CD4-positive, alpha-beta T cell treated with Interleukin-1 beta for 1 hour (primary cell): ENCODE data around the gene EXTL1.

Experiments
- DNase-seq, 2 donors: peaks; one replicate each; pipeline ENCODE4 v3.0.0-alpha.2; 2020 to 2022

Gene EXTL1

DNA sequence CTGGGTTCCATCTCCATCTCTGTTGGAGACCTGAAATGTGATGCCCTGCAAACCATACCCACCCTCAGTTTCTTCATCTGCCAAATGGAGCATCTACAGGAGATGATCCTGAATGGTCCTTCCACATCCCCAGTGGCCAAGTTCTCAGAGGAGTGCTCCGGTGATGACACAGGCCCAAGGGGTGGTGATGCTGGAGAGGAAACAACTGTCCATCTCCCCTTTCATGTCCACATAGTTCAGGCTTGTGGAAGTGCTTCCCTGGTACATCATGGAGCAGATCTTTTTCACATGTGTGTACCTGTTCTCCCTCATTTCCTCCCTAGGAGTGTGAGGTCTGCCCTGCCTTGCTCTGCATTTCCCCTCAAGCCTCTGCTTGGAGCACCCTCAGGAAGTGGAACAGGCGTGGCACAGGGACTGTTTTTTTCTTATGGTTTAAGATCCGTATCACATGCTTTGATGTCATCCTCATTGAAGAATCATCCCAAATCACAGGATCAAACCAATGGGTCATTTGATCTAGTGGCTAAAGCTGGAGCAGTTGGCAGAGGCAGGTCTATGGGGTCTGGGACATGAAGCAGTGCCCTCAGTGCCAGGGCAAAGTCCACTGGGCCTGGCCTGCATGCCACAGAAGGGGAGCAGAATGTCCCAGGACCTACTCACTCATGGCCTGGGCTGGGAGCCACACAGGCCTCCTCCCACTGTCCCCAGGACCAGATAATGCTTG, 54.0 kb downstream of the EXTL1 start:
- DNase-seq = no peak

DNA sequence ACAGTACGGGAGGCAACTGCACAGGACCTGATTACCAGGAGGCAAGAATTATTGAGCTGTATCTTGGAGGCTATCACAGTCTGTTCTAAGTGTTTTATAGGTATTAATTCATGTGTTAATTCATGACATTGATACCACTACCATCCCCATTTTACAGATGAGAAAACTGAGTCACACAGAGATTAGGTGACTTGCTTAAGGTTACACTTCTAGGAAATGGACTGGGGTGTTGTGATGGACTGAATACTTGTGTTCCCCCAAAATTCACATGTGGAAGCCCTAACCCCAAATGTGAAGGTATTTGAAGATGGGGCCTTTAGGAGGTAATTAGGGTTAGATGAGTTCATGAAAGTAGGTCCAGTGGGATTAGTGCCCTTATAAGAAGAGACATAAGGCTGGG, 55.9 kb downstream of the EXTL1 start:
- DNase-seq = no peak

DNA sequence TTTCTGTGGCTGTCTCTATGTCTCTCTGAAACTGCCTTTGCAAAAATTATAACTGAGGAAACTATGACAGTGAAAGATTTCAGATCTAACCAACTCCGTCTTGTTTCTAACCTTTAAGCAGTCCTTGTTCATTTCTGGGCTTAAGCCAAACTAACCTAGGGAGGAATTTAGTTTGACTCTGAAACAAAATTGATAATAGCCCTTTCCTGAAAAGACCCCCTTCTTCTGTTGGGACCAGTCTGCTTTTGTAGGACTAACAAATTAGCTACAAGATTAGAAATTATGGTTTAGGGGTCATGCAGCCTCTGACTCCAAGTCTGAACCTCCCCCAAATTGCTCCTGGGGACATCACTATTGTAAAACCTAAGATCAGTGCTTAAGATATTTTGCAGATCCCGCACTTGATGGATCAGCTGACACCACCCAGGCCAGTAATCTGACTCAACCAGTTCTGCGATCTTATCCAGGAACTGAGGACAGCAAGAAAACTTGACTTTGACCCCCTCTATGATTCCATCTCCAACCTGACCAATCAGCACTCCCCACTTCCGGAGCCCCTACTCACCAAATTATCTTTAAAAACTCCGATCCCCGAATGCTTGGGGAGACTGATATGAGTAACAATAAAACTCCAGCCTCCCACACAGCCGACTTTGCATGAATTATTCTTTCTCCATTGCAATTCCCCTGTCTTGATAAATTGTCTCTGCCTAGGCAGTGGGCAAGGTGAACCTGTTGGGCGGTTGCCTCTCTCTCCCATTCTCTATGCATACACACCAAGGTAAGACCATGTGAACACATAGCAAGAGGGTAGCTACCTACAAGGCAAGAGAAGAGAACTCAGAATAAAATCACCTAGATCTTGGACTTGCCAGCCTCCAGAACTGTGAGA, 57.0 kb downstream of the EXTL1 start:
- DNase-seq = no peak

DNA sequence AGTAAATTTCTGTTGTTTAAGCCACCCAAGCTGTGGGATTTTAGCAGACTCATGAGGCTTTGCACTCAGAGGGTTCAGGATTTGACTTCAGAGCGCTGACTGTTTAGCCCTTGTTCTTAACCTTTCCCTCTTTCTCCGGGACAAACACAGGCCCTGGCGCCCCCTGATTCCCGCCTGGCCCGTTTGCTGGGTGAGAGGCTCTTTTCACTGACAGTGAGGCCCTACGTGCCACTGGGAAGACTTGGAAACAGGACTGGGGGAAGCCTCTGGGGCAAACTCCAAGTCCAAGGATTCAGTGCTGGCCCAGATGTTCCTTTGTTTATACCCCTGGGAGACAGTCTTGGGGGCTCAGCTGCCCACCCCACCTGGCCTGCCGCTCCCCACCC, 57.6 kb downstream of the EXTL1 start:
- DNase-seq = no peak

DNA sequence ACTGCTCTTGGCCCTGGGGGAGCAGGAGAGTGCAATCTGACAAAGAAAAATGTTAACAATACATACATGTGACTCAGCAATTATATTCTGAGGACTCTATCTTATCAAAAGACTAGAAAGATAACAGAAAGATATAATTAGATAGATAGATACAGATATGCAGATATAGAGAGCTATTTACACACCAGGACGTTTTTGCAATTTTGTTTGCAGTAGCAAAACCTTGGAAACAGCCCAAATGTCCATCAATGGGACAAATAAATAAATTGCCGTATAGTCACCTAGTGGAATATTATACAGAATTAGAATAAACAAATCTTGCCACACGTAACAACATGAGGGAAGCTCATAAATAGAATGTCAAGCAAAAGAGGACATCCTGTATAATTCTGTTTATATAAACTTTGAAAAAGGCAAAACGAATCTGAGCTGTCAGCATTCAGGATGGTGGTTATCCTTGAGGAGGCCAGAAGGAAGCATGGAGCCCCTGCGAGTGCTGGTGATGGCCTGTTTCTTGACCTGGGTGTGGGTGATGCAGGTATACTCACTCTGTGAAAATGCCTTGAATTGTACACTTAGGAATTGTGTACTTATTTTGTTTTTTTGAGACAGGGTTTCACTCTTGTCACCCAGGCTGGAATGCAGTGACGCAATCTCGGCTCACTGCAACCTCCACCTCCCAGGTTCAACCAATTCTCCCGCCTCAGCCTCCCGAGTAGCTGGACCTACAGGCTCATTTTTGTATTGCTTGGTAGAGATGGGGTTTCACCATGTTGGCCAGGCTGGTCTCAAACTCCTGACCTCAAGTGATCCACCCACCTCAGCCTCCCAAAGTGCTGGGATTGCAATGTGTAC, 58.6 kb downstream of the EXTL1 start:
- no peak for DNase-seq

DNA sequence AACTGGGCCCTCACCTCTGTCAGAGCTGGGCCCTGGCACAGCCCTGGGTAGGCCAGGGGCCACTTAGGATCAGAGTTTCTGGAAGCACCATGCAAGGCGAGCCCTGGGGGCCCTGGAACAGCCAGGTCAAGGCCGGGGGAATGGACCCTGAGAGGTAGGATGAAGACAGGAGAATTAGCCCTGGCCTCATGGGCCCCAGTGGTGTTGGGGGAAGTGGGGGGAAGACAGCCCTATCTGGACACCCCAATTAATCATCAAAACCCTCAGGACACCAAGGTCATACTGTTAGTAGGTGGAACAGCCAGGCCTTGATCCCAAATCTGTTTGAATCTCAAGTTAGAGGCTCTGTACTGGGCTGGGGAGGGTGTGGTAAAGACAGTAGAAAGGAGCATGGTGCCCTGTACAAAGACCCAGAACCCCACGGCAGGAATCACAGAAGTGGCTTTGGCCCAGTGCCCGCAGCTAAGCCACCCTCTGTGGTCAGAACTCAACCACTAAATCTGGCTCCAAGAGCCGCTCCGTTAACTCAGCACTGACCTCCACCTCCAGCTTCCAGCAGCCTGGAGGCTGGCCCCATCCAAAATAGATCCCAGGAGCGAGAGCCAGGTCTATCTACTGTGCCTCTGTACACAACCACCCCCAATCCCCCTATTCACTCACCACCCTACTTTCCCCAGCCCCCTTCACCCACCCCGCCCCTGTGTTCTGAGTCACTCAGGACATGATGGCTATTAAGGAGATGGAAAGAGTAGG, 59.9 kb downstream of the EXTL1 start:
- DNase-seq = no peak

DNA sequence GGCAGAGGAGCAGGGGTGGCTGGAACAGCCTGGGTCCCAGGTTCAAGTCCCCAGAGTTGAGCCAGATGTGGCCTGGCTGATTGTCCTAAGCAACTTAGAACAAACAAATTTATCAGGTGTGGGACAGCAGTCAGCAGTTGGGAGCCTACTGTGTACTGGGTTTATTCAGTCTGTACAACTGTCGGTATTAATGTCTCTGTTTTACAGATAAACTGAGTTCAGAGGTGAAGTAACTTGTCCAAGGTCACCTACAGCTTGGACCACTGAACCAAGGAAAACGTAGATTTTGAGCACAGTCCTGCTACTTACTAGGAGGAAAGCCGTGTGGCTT, 60.4 kb downstream of the EXTL1 start:
- no peak for DNase-seq

DNA sequence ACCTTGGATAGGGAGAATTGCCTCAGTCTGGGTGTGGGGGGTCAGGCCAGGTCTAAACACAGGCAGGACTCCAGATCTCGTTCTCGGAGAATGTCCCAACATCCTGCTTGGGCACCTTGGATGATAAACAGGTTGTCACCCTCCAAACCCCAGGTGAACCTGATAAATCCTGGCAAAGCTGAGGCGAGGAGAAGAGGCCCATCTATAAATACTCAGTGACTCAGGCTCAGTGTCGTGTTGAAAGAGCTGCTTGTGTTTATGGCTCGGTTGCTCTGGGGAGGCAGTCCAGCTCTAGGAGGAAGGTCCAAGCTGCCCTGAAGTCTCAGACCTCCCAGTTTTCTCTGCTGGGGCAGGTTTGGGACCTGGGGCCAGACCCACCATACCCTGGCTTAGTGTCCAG, 61.6 kb downstream of the EXTL1 start:
- no peak for DNase-seq

DNA sequence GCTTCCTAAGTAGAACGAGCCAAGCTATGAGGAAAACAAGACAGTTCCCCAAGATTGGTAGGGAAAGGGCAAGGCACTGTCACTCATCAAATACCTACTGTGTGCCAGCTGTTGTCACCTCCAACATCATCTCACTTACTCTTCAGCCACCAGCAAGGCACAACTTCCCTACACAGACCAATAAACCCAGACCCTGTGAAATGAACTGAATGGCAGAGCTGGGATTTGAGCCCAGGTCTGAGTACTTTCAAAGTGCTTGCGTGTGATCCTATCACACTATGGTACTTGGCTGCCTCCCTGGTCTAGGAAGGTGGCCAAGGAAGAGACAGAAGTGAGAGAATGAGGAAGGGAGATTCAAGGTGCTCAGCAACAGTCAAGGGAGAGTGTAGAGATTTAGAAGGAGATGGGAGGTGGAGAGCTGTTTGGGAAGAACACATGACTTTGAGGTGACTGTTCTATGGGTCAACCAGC, 62.6 kb downstream of the EXTL1 start:
- DNase-seq = no peak

DNA sequence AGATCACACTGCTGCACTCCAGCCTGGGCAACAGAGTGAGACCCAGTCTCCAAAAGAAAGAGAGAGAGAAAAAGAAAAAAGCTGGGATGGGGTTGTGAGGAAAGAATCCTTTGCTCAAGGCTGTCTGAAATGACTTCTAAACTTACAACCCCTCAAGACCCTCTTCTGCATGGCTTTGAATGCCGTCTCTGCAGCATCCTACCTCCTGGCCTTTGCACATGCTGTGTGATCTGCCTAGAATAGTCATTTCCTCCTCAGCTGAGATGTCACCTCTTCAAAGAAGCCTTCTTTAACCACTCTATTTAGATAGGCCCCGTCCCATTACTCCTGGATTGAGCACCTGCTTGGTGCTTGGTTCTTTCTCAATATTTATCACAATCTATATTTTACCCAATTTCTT, 63.3 kb downstream of the EXTL1 start:
- DNase-seq = no peak
